LNCAP (cell line): Measurements from ENCODE around the gene OPN3.

Source experiments
- TF ChIP-seq, protein P1 (sequence below): fragments of 450-650 bp; IDR thresholded peaks from 2 replicates; pipeline ENCODE4 v1.5.1; 2017; ENCODE audit warnings: mild to moderate bottlenecking

Gene OPN3

GRCh38 chr1:241605146-241605805, 34.9 kb downstream of the OPN3 start:
- TF ChIP-seq, protein P1, sequence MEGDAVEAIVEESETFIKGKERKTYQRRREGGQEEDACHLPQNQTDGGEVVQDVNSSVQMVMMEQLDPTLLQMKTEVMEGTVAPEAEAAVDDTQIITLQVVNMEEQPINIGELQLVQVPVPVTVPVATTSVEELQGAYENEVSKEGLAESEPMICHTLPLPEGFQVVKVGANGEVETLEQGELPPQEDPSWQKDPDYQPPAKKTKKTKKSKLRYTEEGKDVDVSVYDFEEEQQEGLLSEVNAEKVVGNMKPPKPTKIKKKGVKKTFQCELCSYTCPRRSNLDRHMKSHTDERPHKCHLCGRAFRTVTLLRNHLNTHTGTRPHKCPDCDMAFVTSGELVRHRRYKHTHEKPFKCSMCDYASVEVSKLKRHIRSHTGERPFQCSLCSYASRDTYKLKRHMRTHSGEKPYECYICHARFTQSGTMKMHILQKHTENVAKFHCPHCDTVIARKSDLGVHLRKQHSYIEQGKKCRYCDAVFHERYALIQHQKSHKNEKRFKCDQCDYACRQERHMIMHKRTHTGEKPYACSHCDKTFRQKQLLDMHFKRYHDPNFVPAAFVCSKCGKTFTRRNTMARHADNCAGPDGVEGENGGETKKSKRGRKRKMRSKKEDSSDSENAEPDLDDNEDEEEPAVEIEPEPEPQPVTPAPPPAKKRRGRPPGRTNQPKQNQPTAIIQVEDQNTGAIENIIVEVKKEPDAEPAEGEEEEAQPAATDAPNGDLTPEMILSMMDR = peak; percentile 42

- TF ChIP-seq, protein P1 = no peak
Measured at GRCh38 chr1:241603731-241604245, 36.4 kb downstream of the OPN3 start.

DNA sequence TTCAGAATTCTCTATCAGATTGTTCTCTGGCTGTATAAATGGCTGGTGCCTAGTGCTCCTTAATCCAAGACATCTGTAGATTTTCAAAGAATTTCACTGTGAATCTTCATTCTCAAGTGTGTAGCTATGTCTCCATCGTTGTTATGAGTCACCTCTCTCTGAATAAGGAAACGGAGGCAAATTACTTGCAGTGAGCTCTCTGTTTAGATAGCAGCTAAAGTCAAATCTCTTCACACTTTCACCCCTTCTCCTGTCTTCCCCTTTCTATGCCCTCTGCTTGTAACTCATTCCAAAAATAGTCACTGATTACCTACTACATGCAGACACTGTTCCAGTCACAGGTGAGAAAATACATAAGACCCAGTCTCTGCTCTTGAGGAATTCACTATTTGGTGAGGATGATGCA, 39.7 kb downstream of the OPN3 start:
- TF ChIP-seq, protein P1 = no peak

- TF ChIP-seq, protein P1 = no peak
Measured at GRCh38 chr1:241598249-241598648, 41.9 kb downstream of the OPN3 start.

- TF ChIP-seq, protein P1 = no peak
Measured at GRCh38 chr1:241596633-241597032, 43.5 kb downstream of the OPN3 start.

GRCh38 chr1:241593186-241593585, 47.0 kb downstream of the OPN3 start:
- TF ChIP-seq, protein P1 = no peak

- TF ChIP-seq, protein P1 = no peak
Measured at GRCh38 chr1:241592273-241592958, 47.8 kb downstream of the OPN3 start.
